Hepatocyte (in vitro differentiated cells): ENCODE measurements around the gene PRKAB1. TPM values are rescaled to one million over a fixed set of nuclear protein-coding genes. Genes with fewer than 3 reads are reported as not detected.
A peak's percentile ranks its signal among the peaks of the same experiment; 100 is the strongest.

Experiments used
- DNase-seq: peaks from one replicate; pipeline ENCODE4 v3.0.0-alpha.2; 2016; ENCODE audit warnings: low spot score
- H2AFZ ChIP-seq: fragments of 200-600 bp; sonication (generic); 2 replicates; pipeline ENCODE4 v1.6.0; 2016; ENCODE audit warnings: antibody characterized with exemption, mild to moderate bottlenecking
- H3K27ac ChIP-seq: fragments of 200-600 bp; sonication (generic); 2 replicates; pipeline ENCODE4 v1.5.1; 2016; ENCODE audit warnings: mild to moderate bottlenecking
- H3K27me3 ChIP-seq: fragments of 200-600 bp; sonication (generic); 2 replicates; pipeline ENCODE4 v1.6.1; 2016
- H3K36me3 ChIP-seq: fragments of 200-600 bp; sonication (generic); replicated peaks from 2 replicates; pipeline ENCODE4 v1.5.1; 2016; ENCODE audit warnings: low read depth; ENCODE audit not compliant: insufficient read depth
- H3K4me1 ChIP-seq: fragments of 200-600 bp; sonication (generic); 2 replicates; pipeline ENCODE4 v1.5.1; 2016; ENCODE audit warnings: mild to moderate bottlenecking, moderate library complexity; ENCODE audit not compliant: insufficient read depth
- H3K4me2 ChIP-seq: fragments of 200-600 bp; sonication (generic); 2 replicates; pipeline ENCODE4 v1.6.0; 2016
- H3K4me3 ChIP-seq: fragments of 200-600 bp; sonication (generic); 2 replicates; pipeline ENCODE4 v1.5.1; 2016; ENCODE audit warnings: mild to moderate bottlenecking
- H3K79me2 ChIP-seq: fragments of 200-600 bp; sonication (generic); 2 replicates; pipeline ENCODE4 v1.6.0; 2017; ENCODE audit warnings: mild to moderate bottlenecking
- H3K9me2 ChIP-seq: fragments of 200-600 bp; sonication (generic); replicated peaks from 2 replicates; pipeline ENCODE4 v1.6.0; 2017; ENCODE audit warnings: mild to moderate bottlenecking; ENCODE audit not compliant: insufficient read depth
- H3K9me3 ChIP-seq: fragments of 200-600 bp; sonication (generic); 2 replicates; pipeline ENCODE4 v1.5.1; 2016; ENCODE audit warnings: low read depth, mild to moderate bottlenecking
- H4K20me1 ChIP-seq: fragments of 200-600 bp; sonication (generic); 2 replicates; pipeline ENCODE4 v1.6.0; 2016; ENCODE audit warnings: mild to moderate bottlenecking; ENCODE audit not compliant: insufficient read depth, poor library complexity, severe bottlenecking
- CTCF ChIP-seq: fragments of 200-600 bp; sonication (generic); IDR thresholded peaks from 2 replicates; pipeline ENCODE4 v1.5.1; 2016; ENCODE audit warnings: antibody characterized with exemption, mild to moderate bottlenecking; ENCODE audit not compliant: poor library complexity
- EZH2 ChIP-seq: fragments of 200-600 bp; sonication (generic); IDR thresholded peaks from 2 replicates; pipeline ENCODE4 v1.6.1; 2016; ENCODE audit warnings: antibody characterized with exemption, mild to moderate bottlenecking, borderline replicate concordance
- EZH2phosphoT487 ChIP-seq: fragments of 200-600 bp; sonication (generic); IDR thresholded peaks from one replicate; pipeline ENCODE4 v1.6.1; 2018; ENCODE audit warnings: antibody characterized with exemption, mild to moderate bottlenecking, low read depth, moderate library complexity; ENCODE audit not compliant: unreplicated experiment, severe bottlenecking
- WGBS: methylation state at CpG from one replicate; pipeline ENCODE4 v1.1.6; 2016; ENCODE audit warnings: low lambda C conversion rate; ENCODE audit errors: missing lambda C conversion rate; 5-methylcytosine and 5-hydroxymethylcytosine counted together
- polyA plus RNA-seq: library from polyadenylated mRNA; unstranded; fragments of >200 nt; fragmentation: Nextera tagmentation; extraction: Ambion mirVana; gene quantifications from 2 replicates; pipeline ENCODE4 v1.2.1, GENCODE V29; 2016
- total RNA-seq: library from RNA; depleted of rRNA; stranded (reverse); fragments of >200 nt; gene quantifications from 2 replicates; pipeline ENCODE4 v1.2.3, GENCODE V29; 2014

Gene PRKAB1
- total and polyA plus RNA-seq, 2 experiments from 2014 or later: 32.3 to 37.7 TPM

DNA sequence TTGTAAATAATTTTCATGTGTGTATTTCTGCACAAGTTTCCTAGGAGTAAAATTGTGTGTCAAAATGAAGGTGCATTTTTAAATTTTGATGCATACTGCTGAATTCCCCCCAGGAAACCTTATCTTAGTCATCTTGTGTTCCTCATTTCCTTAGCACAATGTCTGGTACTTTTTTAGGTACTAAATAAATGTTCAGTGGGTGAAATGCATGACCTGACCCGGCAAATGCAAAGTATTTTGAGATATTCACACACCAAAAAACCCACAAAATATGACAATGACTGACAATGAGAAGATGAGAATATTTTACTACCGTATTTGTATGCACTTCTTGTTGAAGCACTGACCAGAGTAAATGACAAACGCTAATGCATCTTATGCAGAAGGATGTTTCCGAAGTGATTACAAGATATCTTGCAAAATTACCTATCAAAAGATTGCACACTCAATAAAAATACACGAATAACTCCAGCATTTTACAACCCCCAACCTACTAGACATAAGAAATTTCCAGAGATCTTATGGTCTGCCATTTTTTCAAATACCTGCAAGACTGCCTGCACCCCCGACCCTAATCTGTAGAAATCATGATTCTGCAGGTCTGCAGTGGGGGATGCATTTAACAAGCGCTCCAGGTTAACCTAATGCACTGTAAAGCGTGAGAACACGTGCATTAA, 895 bp upstream of the PRKAB1 start:
- Histone ChIP-seq H3K36me3 (no peaks in the 10 kb centered on the region), H3K79me2 (peaks cover 24% of the 10 kb centered on the region), H3K4me2 (peak overlapping the region; percentile 74), H3K9me3 (no peaks in the 10 kb centered on the region), H3K27me3 (no peaks in the 10 kb centered on the region), H3K9me2 (no peaks in the 10 kb centered on the region), H3K4me3 (peak overlapping the region; percentile 2), H3K4me1 (peaks cover 19% of the 10 kb centered on the region), H4K20me1 (no peaks in the 10 kb centered on the region), H3K27ac (no peak overlapping the region), H2AFZ (peak overlapping the region; percentile 46)
- 35% methylated on average over 9 of the region's 9 CpGs for WGBS
- DNase-seq: no peak
- TF ChIP-seq CTCF: no peak
- no peak for TF ChIP-seq EZH2
- no peak for TF ChIP-seq EZH2phosphoT487

DNA sequence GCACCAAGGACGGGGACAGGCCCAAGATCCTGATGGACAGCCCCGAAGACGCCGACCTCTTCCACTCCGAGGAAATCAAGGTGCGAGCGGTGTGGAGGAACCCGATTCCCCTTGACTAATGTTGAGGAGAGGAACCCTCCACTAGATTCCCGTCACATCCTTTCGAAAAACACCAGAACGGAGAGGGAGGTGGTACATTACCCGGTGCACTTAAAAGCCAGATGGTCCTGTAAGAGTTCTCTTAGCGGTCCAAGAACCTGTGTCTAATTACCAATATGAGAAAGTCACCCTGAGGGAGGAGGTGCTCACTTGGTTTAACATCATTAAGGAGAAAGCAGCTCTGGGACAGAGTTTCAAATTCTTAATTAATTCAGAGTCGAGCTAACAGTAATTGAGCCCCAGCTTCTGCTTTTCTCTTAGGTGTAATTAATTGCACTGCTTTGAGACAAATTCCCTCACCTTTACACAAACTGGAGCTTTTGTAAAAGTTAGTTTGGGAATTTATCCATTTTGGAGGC, 450 bp downstream of the PRKAB1 start:
- peak overlapping the region; percentile 93 for H3K4me2 ChIP-seq
- no peak for DNase-seq
- peaks cover 37% of the 10 kb centered on the region for H3K79me2 ChIP-seq
- no peak for TF ChIP-seq EZH2
- TF ChIP-seq CTCF: no peak
- no peak for TF ChIP-seq EZH2phosphoT487
- no peaks in the 10 kb centered on the region for H3K9me2 ChIP-seq
- no peaks in the 10 kb centered on the region for H3K9me3 ChIP-seq
- peak overlapping the region; percentile 94 for H3K27ac ChIP-seq
- peak overlapping the region; percentile 52 for H3K4me3 ChIP-seq
- no peaks in the 10 kb centered on the region for H3K36me3 ChIP-seq
- H3K4me1 ChIP-seq: peaks cover 19% of the 10 kb centered on the region
- no peaks in the 10 kb centered on the region for H4K20me1 ChIP-seq
- H3K27me3 ChIP-seq: no peaks in the 10 kb centered on the region
- peak overlapping the region; percentile 57 for H2AFZ ChIP-seq
- 5% methylated on average over 13 of the region's 14 CpGs for WGBS

DNA sequence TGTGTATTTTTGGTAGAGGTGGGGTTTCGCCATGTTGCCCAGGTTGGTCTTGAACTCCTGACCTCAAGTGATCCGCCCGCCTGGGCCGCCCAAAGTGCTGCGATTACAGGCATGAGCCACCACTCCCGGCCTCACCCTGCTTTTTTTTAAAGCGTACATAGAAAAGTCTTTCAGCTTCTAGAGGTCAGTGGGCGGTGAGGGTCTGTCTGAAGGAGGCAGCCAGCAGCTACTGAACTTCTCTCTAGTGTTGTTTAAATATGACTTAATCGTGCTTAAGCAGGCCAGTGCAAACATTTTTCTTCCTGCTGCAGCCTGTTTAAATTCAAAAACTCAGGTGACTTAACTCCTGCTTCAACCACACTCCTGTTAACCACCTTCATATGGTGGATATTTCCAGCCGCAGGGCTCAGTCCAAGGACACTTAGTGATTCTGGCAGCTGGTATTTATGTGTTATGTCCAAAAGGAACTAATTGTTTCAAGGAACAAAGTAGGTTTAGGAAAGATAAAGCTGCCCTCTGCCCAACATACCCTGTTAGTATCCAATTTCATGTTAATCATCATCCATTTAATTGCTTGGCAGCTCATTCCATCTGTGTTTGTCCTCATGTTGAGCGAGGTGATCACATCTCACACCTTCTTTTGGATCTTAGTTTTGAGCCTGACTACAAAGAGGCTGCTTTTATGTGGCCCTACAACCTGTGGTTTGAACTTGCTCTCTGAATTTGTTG, 2.0 kb downstream of the PRKAB1 start:
- no peak overlapping the region for H2AFZ ChIP-seq
- no peaks in the 10 kb centered on the region for H4K20me1 ChIP-seq
- peaks cover 19% of the 10 kb centered on the region for H3K4me1 ChIP-seq
- peaks cover 39% of the 10 kb centered on the region for H3K79me2 ChIP-seq
- H3K27ac ChIP-seq: peak overlapping the region; percentile 94
- WGBS: 55% methylated on average over 11 of the region's 11 CpGs
- peak overlapping the region; percentile 93 for H3K4me2 ChIP-seq
- H3K36me3 ChIP-seq: no peaks in the 10 kb centered on the region
- TF ChIP-seq CTCF: no peak
- no peak for TF ChIP-seq EZH2
- no peak for TF ChIP-seq EZH2phosphoT487
- H3K9me3 ChIP-seq: no peaks in the 10 kb centered on the region
- H3K4me3 ChIP-seq: no peak overlapping the region
- no peaks in the 10 kb centered on the region for H3K9me2 ChIP-seq
- DNase-seq: peak; percentile 65
- H3K27me3 ChIP-seq: no peaks in the 10 kb centered on the region
